Measurements from ENCODE around the gene TRAF3IP1.

DNA sequence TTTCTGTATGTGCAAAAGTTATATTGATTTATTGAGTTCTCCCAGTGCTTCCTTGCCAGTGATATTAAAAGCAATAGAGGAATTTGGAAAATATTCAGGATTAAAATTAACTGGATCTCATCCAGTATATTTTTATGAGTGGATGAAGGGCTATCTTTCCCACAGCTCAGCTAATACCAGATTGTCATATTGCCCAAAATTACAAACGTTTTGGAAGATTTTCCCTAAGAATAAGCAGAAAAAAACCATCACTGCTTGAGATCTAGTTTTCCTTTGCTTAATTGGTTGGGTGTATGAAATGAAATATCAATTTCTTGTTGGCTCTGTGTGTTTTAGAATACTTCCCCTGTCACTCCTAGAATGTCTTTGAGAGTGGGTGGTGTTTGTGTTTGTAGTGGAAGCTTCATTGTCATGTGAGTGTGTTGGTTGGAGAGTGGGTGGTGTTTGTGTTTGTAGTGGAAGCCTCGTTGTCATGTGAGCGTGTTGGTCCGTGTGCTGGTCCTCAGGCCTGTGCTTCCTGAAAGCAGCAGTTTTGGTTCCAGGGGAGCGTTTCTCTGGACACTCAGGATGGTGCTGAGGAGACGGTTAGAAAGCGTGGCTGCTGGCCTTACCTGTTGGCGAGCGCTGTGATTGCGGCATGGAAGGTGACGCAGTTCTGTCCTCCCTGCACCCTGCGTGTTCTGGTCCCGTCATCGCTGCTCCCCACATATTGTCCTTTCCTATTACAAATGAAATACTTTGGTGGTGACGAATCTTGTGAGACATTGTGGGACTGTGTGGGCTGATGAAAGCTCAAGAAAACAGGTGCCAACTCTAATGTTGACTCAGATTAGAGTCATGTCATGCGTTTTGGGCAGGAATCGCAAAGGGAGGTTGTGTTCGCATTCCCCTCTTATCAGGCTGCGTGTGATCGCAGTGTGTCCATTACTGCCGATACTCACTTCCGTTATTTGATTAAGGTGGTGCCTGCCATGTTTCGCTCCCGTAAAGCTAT is 118.8 kb downstream of the TRAF3IP1 start:
- TF ChIP-seq, protein P1, sequence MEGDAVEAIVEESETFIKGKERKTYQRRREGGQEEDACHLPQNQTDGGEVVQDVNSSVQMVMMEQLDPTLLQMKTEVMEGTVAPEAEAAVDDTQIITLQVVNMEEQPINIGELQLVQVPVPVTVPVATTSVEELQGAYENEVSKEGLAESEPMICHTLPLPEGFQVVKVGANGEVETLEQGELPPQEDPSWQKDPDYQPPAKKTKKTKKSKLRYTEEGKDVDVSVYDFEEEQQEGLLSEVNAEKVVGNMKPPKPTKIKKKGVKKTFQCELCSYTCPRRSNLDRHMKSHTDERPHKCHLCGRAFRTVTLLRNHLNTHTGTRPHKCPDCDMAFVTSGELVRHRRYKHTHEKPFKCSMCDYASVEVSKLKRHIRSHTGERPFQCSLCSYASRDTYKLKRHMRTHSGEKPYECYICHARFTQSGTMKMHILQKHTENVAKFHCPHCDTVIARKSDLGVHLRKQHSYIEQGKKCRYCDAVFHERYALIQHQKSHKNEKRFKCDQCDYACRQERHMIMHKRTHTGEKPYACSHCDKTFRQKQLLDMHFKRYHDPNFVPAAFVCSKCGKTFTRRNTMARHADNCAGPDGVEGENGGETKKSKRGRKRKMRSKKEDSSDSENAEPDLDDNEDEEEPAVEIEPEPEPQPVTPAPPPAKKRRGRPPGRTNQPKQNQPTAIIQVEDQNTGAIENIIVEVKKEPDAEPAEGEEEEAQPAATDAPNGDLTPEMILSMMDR (IDR thresholded peaks at IDR 0.05): no peak
- TF ChIP-seq POLR2A (IDR thresholded peaks at IDR 0.05) (no peak), EP300 (IDR thresholded peaks at IDR 0.05) (no peak)
